ENCODE data around the gene PTPRK. TPM values are rescaled to one million over a fixed set of nuclear protein-coding genes. Genes with fewer than 3 reads are reported as not detected.

The PTPRK gene
- total and polyA plus RNA-seq, 12 donors, result 7.5 to 47.7 (median 35.7) TPM

DNA sequence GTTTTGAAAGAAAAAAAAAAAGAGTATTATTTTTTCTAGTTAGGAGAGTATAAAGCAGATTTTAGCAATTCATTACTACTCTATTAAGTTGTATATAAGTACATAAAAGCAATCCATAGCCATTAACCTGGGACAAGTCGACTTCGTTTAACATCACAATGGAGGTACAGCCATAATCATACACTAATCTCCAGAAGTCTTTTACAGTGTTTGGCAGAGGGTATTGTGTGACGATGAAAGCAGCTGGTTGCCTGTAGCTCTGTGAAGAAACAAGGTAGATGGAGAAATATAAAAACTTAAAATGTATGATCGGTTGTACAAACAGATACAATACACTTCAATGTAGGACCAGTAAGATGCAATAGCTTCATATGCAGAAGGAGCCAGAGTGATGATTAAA is 543.6 kb downstream of the PTPRK start:
- H3K27ac ChIP-seq, result no peak overlapping the region
- 96 to 97% methylated on average over 4 of the region's 4 CpGs for WGBS, 2 donors
- TF ChIP-seq, protein P1, sequence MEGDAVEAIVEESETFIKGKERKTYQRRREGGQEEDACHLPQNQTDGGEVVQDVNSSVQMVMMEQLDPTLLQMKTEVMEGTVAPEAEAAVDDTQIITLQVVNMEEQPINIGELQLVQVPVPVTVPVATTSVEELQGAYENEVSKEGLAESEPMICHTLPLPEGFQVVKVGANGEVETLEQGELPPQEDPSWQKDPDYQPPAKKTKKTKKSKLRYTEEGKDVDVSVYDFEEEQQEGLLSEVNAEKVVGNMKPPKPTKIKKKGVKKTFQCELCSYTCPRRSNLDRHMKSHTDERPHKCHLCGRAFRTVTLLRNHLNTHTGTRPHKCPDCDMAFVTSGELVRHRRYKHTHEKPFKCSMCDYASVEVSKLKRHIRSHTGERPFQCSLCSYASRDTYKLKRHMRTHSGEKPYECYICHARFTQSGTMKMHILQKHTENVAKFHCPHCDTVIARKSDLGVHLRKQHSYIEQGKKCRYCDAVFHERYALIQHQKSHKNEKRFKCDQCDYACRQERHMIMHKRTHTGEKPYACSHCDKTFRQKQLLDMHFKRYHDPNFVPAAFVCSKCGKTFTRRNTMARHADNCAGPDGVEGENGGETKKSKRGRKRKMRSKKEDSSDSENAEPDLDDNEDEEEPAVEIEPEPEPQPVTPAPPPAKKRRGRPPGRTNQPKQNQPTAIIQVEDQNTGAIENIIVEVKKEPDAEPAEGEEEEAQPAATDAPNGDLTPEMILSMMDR (IDR thresholded peaks at IDR 0.05), result no peak
- H3K4me1 ChIP-seq, result no peaks in the 10 kb centered on the region
- no peaks in the 10 kb centered on the region for H3K9me3 ChIP-seq
- no peak for ATAC-seq
- H3K27me3 ChIP-seq, result no peaks in the 10 kb centered on the region
- intact Hi-C loops (cut with DNase I), result no loop called here
- H3K36me3 ChIP-seq, result peaks cover 0 to 100% (median 39%) of the 10 kb centered on the region in 9 donors
- H3K4me3 ChIP-seq, result no peak overlapping the region
- no peak for DNase-seq

DNA sequence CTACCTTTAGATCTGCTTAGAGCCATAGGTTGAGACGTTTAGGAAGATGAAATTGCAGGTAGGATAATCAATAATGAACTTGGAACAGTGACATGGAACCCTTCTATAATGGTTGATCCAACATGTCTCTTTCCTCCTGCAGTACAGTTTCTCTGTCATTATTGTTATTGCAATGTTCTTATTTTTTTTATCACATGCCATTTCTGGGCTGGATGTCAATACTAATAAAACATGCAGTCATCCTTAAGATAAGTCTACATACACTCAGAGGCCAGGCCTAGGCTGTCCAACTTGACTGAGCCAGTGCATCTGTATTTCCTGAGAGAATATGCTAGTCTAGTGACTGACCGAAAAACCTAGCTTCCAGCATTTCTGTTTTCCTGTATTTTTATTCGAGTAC is 544.3 kb downstream of the PTPRK start:
- H3K9me3 ChIP-seq, result no peaks in the 10 kb centered on the region
- TF ChIP-seq, protein P1 (IDR thresholded peaks at IDR 0.05), result no peak
- DNase-seq (no peak), ATAC-seq (no peak)
- H3K27ac ChIP-seq, result no peak overlapping the region
- no peak overlapping the region for H3K4me3 ChIP-seq
- WGBS, 2 donors, result 76% methylated on average over 3 of the region's 3 CpGs
- peaks cover 0 to 100% (median 32%) of the 10 kb centered on the region in 9 donors for H3K36me3 ChIP-seq
- H3K4me1 ChIP-seq, result no peaks in the 10 kb centered on the region
- no peaks in the 10 kb centered on the region for H3K27me3 ChIP-seq
- intact Hi-C loops (cut with DNase I), result no loop called here

DNA sequence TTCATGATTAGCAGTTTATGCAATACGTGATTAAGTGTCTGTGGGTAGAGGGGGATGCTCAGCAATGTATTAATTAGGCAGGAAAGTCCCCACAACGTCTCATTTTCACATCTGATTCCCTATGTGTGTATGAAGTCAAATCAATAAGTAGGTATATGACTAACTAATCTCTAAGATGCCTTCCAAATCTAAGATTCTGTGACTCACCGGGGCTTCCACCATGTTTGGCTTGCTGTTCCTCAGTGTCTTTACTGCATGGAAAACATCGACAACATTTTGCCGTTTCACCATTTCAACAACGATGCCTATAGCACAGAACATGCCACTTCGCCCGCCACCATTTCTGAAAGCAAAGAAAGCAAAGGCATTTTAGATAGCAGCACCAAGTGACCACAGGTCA is 547.6 kb downstream of the PTPRK start:
- Histone ChIP-seq H3K27ac (no peak overlapping the region), H3K9me3 (no peaks in the 10 kb centered on the region), H3K4me3 (no peak overlapping the region), H3K27me3 (no peaks in the 10 kb centered on the region), H3K4me1 (no peaks in the 10 kb centered on the region), H3K36me3 (peaks cover 0 to 100% (median 32%) of the 10 kb centered on the region in 9 donors)
- no peak for DNase-seq
- intact Hi-C loops (cut with DNase I), result no loop called here
- TF ChIP-seq, protein P1 (IDR thresholded peaks at IDR 0.05), result no peak
- no peak for ATAC-seq
- WGBS, 2 donors, result 91 to 97% methylated on average over 8 of the region's 8 CpGs

DNA sequence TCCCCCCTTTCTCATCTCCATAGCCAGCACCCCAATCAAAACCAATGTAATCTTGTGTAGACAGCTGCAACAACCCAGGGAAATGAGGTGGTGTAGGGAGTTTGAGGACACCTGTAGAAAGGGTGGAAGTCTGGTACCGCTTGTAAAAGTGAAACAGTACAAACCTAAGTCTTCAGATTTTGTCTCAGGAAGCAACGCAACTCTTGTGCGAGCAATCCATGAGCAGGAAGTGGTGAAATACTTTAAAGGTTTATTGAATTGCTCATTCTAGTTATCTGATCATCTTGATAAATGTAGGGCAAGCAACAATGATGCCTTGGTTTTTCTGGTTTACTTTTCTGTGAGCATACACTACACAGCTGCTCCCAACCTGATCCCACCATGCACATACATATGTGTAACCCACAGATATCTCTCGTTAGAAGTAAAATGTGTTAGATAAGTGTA is 548.4 kb downstream of the PTPRK start:
- peaks cover 0 to 99% (median 29%) of the 10 kb centered on the region in 9 donors for H3K36me3 ChIP-seq

More for the DNA sequence above, 548.4 kb downstream of the PTPRK start:
- intact Hi-C loops (cut with DNase I), result no loop called here
- DNase-seq (no peak), ATAC-seq (peak in 1 of 8 donors; percentile 26)
- Histone ChIP-seq H3K27me3 (no peaks in the 10 kb centered on the region), H3K4me3 (peak overlapping the region in 1 of 10 donors; percentile 3), H3K27ac (peak overlapping the region in 1 of 10 donors; percentile 56), H3K9me3 (no peaks in the 10 kb centered on the region), H3K4me1 (no peaks in the 10 kb centered on the region)
- TF ChIP-seq, protein P1 (IDR thresholded peaks at IDR 0.05), result no peak
- WGBS, 2 donors, result 77% methylated on average over 4 of the region's 4 CpGs
